SH-SY5Y (cell line): ENCODE results near the gene PRSS50.

Source experiments
- GATA2 ChIP-seq: IDR thresholded peaks from 2 replicates; pipeline ENCODE4 v1.6.1; 2011; ENCODE audit warnings: mild to moderate bottlenecking, low read depth, low read length
- GATA3 ChIP-seq: IDR thresholded peaks from 2 replicates; pipeline ENCODE4 v1.6.1; 2011; ENCODE audit warnings: low read depth, mild to moderate bottlenecking, low read length, moderate library complexity

DNA sequence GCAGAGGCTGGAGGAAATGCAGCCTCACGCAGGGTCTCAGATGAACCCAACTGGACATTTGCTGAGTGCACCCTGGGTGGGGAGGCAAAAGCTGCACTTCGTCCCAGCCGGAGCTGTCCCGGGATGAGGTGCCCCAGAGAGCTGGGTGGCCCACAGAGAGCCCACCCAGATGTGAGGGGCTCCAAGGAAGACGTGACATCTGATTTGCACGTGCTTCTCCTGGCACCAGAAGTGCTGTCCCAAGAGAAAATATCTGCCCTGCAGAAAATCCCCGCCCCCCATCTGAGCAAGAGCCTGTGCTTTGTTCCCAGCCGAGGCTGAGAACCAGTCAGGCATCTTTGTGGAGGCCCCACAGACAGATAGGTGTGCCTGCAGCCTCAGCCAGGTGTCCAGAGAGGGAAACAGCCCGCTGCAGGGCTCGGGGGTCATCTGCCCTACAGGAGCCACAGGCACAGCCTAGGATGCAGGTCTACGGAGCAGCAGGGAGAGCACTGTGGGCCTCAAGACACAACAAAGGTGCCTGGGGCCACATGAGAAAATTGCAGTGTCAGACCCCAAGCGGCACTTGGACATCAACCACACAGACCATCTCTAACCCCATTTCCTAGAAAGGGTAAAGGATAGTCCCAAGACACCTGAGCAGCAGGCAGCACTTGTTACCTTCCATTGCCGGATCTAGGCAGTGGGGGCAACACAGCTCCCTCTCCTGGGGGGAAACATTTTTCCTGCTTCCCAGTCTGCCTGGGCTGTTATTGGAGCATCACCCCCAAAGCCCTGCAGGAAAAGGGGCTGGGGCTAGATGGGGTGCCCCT is 10.7 kb downstream of the PRSS50 start:
- TF ChIP-seq GATA2 (no peak), GATA3 (no peak)
